ENCODE results near the gene CHD6. TPM values are rescaled to one million over a fixed set of nuclear protein-coding genes. Genes with fewer than 3 reads are reported as not detected.

Gene CHD6
- total and polyA plus RNA-seq, 7 experiments from 2014 or later = 46.3 to 132 (median 94.6) TPM

GRCh38 chr20:41427833-41428232 lies 190.3 kb downstream of the CHD6 start:
- Mint-ChIP-seq H3K27me3 (no peaks in the 10 kb centered on the region), H3K4me1 (peaks cover 19 to 50% (median 46%) of the 10 kb centered on the region in 7 donors), H3K4me3 (peak overlapping the region in 8 of 10 donors; percentile 15 to 85 (median 48)), H3K9me3 (peaks cover 0 to 5% (median 0%) of the 10 kb centered on the region in 11 donors), H3K36me3 (peaks cover 21 to 78% (median 66%) of the 10 kb centered on the region in 5 donors), H3K27ac (peak overlapping the region; percentile 31 to 98 (median 89))
- DNase-seq (no peak), ATAC-seq (peak; percentile 12)
- intact Hi-C loops (cut with micrococcal nuclease) = loop anchor here in 1 of 2 donors (1.0 to 2.0 kb wide), 7 partner anchors 9 to 291 kb away; partner anchors contain the start of genes CHD6, PLCG1 and ZHX3
- POLR2A ChIA-PET = interaction anchor here (0.6 to 1.7 kb wide), 4 partner anchors 12 to 258 kb away, joined by 3 to 9 read pairs (median 3); partner anchors contain the start of gene CHD6
- Histone ChIP-seq H3K4me1 (ENCODE audit: control insufficient read depth in 2 of 2, insufficient read depth in 2 of 2, low read length in 2 of 2) (peaks cover 0 to 22% of the 10 kb centered on the region in 2 donors), H3K36me3 (ENCODE audit: control insufficient read depth in 2 of 3, insufficient read depth in 3 of 3, low read length in 3 of 3) (peaks cover 0 to 36% (median 7%) of the 10 kb centered on the region in 3 experiments), H3K4me3 (ENCODE audit: low read length) (no peak overlapping the region), H3K27ac (ENCODE audit: low read depth, low read length) (peak overlapping the region; percentile 43), H3K9me3 (ENCODE audit: control insufficient read depth in 2 of 3, low read length in 3 of 3) (no peaks in the 10 kb centered on the region), H3K27me3 (ENCODE audit: control insufficient read depth in 2 of 2, insufficient read depth in 2 of 2, low read length in 2 of 2) (no peaks in the 10 kb centered on the region)
- CTCF ChIA-PET = interaction anchor here (0.6 to 1.8 kb wide), 2 partner anchors 11 to 22 kb away, joined by 3 to 5 read pairs; no protein-coding TSS in a partner anchor

- intact Hi-C loops (cut with micrococcal nuclease) = no loop called here
- Mint-ChIP-seq H3K4me1 (peaks cover 19 to 43% (median 41%) of the 10 kb centered on the region in 7 donors), H3K27me3 (no peaks in the 10 kb centered on the region), H3K27ac (peak overlapping the region in 7 of 9 donors; percentile 28 to 93 (median 83)), H3K9me3 (peaks cover 0 to 5% (median 0%) of the 10 kb centered on the region in 11 donors), H3K36me3 (peaks cover 25 to 79% (median 69%) of the 10 kb centered on the region in 5 donors), H3K4me3 (peak overlapping the region in 1 of 10 donors; percentile 21)
- Histone ChIP-seq H3K36me3 (ENCODE audit: control insufficient read depth in 2 of 3, insufficient read depth in 3 of 3, low read length in 3 of 3) (peaks cover 1 to 44% (median 9%) of the 10 kb centered on the region in 3 experiments), H3K27ac (ENCODE audit: low read depth, low read length) (no peak overlapping the region), H3K27me3 (ENCODE audit: control insufficient read depth in 2 of 2, insufficient read depth in 2 of 2, low read length in 2 of 2) (no peaks in the 10 kb centered on the region), H3K9me3 (ENCODE audit: control insufficient read depth in 2 of 3, low read length in 3 of 3) (no peaks in the 10 kb centered on the region), H3K4me3 (ENCODE audit: low read length) (no peak overlapping the region), H3K4me1 (ENCODE audit: control insufficient read depth in 2 of 2, insufficient read depth in 2 of 2, low read length in 2 of 2) (peaks cover 0 to 22% of the 10 kb centered on the region in 2 donors)
- no peak for DNase-seq
- ChIA-PET POLR2A (interaction anchor here (1.3 kb wide), 1 partner anchor 13 kb away, joined by 3 read pairs; no protein-coding TSS in a partner anchor), CTCF (interaction anchor here (1.8 kb wide), 1 partner anchor 10 kb away, joined by 5 read pairs; no protein-coding TSS in a partner anchor)
- no peak for ATAC-seq
Measured at GRCh38 chr20:41426976-41427375, 191.2 kb downstream of the CHD6 start.

- POLR2A ChIA-PET = interaction anchor here (0.6 kb wide), 1 partner anchor 137 kb away, joined by 4 read pairs; no protein-coding TSS in a partner anchor
- no peak overlapping the region for H3K27ac ChIP-seq (ENCODE audit: low read depth, low read length)
- peak overlapping the region in 5 of 9 donors; percentile 59 to 93 (median 79) for H3K27ac Mint-ChIP-seq
- H3K36me3 ChIP-seq (ENCODE audit: control insufficient read depth in 2 of 3, insufficient read depth in 3 of 3, low read length in 3 of 3) = peaks cover 8 to 52% (median 11%) of the 10 kb centered on the region in 3 experiments
- H3K4me3 ChIP-seq (ENCODE audit: low read length) = no peak overlapping the region
- H3K27me3 ChIP-seq (ENCODE audit: control insufficient read depth in 2 of 2, insufficient read depth in 2 of 2, low read length in 2 of 2) = no peaks in the 10 kb centered on the region
- H3K9me3 Mint-ChIP-seq = peaks cover 0 to 5% (median 0%) of the 10 kb centered on the region in 11 donors
- H3K4me1 ChIP-seq (ENCODE audit: control insufficient read depth in 2 of 2, insufficient read depth in 2 of 2, low read length in 2 of 2) = peaks cover 0 to 22% of the 10 kb centered on the region in 2 donors
- intact Hi-C loops (cut with micrococcal nuclease) = no loop called here
- DNase-seq = no peak
- no peaks in the 10 kb centered on the region for H3K9me3 ChIP-seq (ENCODE audit: control insufficient read depth in 2 of 3, low read length in 3 of 3)
- H3K27me3 Mint-ChIP-seq = no peaks in the 10 kb centered on the region
- no peak for ATAC-seq
- peaks cover 32 to 86% (median 76%) of the 10 kb centered on the region in 5 donors for H3K36me3 Mint-ChIP-seq
- peaks cover 23 to 50% (median 41%) of the 10 kb centered on the region in 7 donors for H3K4me1 Mint-ChIP-seq
- CTCF ChIA-PET = interaction anchor here (1.8 kb wide), 1 partner anchor 9 kb away, joined by 5 read pairs; no protein-coding TSS in a partner anchor
- no peak overlapping the region for H3K4me3 Mint-ChIP-seq
Measured at GRCh38 chr20:41426086-41426830, 191.9 kb downstream of the CHD6 start.

GRCh38 chr20:41425180-41425884 lies 192.8 kb downstream of the CHD6 start:
- Mint-ChIP-seq H3K9me3 (peaks cover 0 to 5% (median 0%) of the 10 kb centered on the region in 11 donors), H3K4me3 (no peak overlapping the region), H3K27me3 (no peaks in the 10 kb centered on the region), H3K27ac (peak overlapping the region in 1 of 9 donors; percentile 91), H3K36me3 (peaks cover 36 to 89% (median 82%) of the 10 kb centered on the region in 5 donors), H3K4me1 (peaks cover 22 to 57% (median 38%) of the 10 kb centered on the region in 7 donors)
- peaks cover 0 to 22% of the 10 kb centered on the region in 2 donors for H3K4me1 ChIP-seq (ENCODE audit: control insufficient read depth in 2 of 2, insufficient read depth in 2 of 2, low read length in 2 of 2)
- CTCF ChIA-PET = no interaction called here
- H3K36me3 ChIP-seq (ENCODE audit: control insufficient read depth in 2 of 3, insufficient read depth in 3 of 3, low read length in 3 of 3) = peaks cover 9 to 58% (median 12%) of the 10 kb centered on the region in 3 experiments
- H3K27me3 ChIP-seq (ENCODE audit: control insufficient read depth in 2 of 2, insufficient read depth in 2 of 2, low read length in 2 of 2) = no peaks in the 10 kb centered on the region
- H3K9me3 ChIP-seq (ENCODE audit: control insufficient read depth in 2 of 3, low read length in 3 of 3) = no peaks in the 10 kb centered on the region
- intact Hi-C loops (cut with micrococcal nuclease) = no loop called here
- no peak overlapping the region for H3K4me3 ChIP-seq (ENCODE audit: low read length)
- H3K27ac ChIP-seq (ENCODE audit: low read depth, low read length) = no peak overlapping the region
- DNase-seq = no peak
- POLR2A ChIA-PET = no interaction called here
- no peak for ATAC-seq

GRCh38 chr20:41424546-41424945 lies 193.6 kb downstream of the CHD6 start:
- Mint-ChIP-seq H3K9me3 (peaks cover 0 to 5% (median 0%) of the 10 kb centered on the region in 11 donors), H3K4me3 (no peak overlapping the region), H3K36me3 (peaks cover 40 to 92% (median 85%) of the 10 kb centered on the region in 5 donors), H3K27ac (no peak overlapping the region), H3K4me1 (peaks cover 16 to 58% (median 31%) of the 10 kb centered on the region in 7 donors), H3K27me3 (no peaks in the 10 kb centered on the region)
- no peak overlapping the region for H3K27ac ChIP-seq (ENCODE audit: low read depth, low read length)
- no peaks in the 10 kb centered on the region for H3K27me3 ChIP-seq (ENCODE audit: control insufficient read depth in 2 of 2, insufficient read depth in 2 of 2, low read length in 2 of 2)
- intact Hi-C loops (cut with micrococcal nuclease) = no loop called here
- ATAC-seq (no peak), DNase-seq (no peak)
- ChIA-PET POLR2A (interaction anchor here (0.8 kb wide), 1 partner anchor 41 kb away, joined by 3 read pairs; no protein-coding TSS in a partner anchor), CTCF (no interaction called here)
- peaks cover 0 to 22% of the 10 kb centered on the region in 2 donors for H3K4me1 ChIP-seq (ENCODE audit: control insufficient read depth in 2 of 2, insufficient read depth in 2 of 2, low read length in 2 of 2)
- H3K36me3 ChIP-seq (ENCODE audit: control insufficient read depth in 2 of 3, insufficient read depth in 3 of 3, low read length in 3 of 3) = peaks cover 9 to 57% (median 16%) of the 10 kb centered on the region in 3 experiments
- no peak overlapping the region for H3K4me3 ChIP-seq (ENCODE audit: low read length)
- H3K9me3 ChIP-seq (ENCODE audit: control insufficient read depth in 2 of 3, low read length in 3 of 3) = no peaks in the 10 kb centered on the region

GRCh38 chr20:41424011-41424410 lies 194.2 kb downstream of the CHD6 start:
- Mint-ChIP-seq H3K4me3 (no peak overlapping the region), H3K27ac (peak overlapping the region in 2 of 9 donors; percentile 17 to 21), H3K4me1 (peaks cover 11 to 53% (median 25%) of the 10 kb centered on the region in 7 donors), H3K36me3 (peaks cover 40 to 89% (median 81%) of the 10 kb centered on the region in 5 donors), H3K27me3 (no peaks in the 10 kb centered on the region), H3K9me3 (peaks cover 0 to 5% (median 0%) of the 10 kb centered on the region in 11 donors)
- POLR2A ChIA-PET = interaction anchor here (0.8 kb wide), 1 partner anchor 42 kb away, joined by 3 read pairs; no protein-coding TSS in a partner anchor
- Histone ChIP-seq H3K27ac (ENCODE audit: low read depth, low read length) (no peak overlapping the region), H3K27me3 (ENCODE audit: control insufficient read depth in 2 of 2, insufficient read depth in 2 of 2, low read length in 2 of 2) (no peaks in the 10 kb centered on the region), H3K4me1 (ENCODE audit: control insufficient read depth in 2 of 2, insufficient read depth in 2 of 2, low read length in 2 of 2) (peaks cover 0 to 18% of the 10 kb centered on the region in 2 donors), H3K9me3 (ENCODE audit: control insufficient read depth in 2 of 3, low read length in 3 of 3) (no peaks in the 10 kb centered on the region), H3K36me3 (ENCODE audit: control insufficient read depth in 2 of 3, insufficient read depth in 3 of 3, low read length in 3 of 3) (peaks cover 9 to 57% (median 16%) of the 10 kb centered on the region in 3 experiments), H3K4me3 (ENCODE audit: low read length) (no peak overlapping the region)
- intact Hi-C loops (cut with micrococcal nuclease) = no loop called here
- CTCF ChIA-PET = no interaction called here
- ATAC-seq = no peak
- no peak for DNase-seq

All from naive thymus-derived CD4-positive, alpha-beta T cell (primary cell).